NB4 (cell line): ENCODE results near the gene KRT79.

Experiments used
- DNase-seq: peaks from one replicate; pipeline ENCODE4 v3.0.0; 2010; ENCODE audit warnings: low read depth
- H3K4me3 ChIP-seq: one replicate; pipeline ENCODE4 v1.5.1; 2011; ENCODE audit warnings: mild to moderate bottlenecking, low read depth, low read length, moderate library complexity
- MYC ChIP-seq: IDR thresholded peaks from 2 replicates; pipeline ENCODE4 v1.6.1; 2011; ENCODE audit warnings: low read depth, low read length
- POLR2A ChIP-seq: IDR thresholded peaks from 2 replicates; pipeline ENCODE4 v1.6.1; 2011; ENCODE audit warnings: mild to moderate bottlenecking; ENCODE audit not compliant: insufficient read length; ENCODE audit errors: extremely low read depth
- TF ChIP-seq, protein P1 (sequence below): IDR thresholded peaks from one replicate; pipeline ENCODE4 v1.5.1; 2012; ENCODE audit warnings: low read depth, low read length
- TF ChIP-seq, protein P2 (sequence below): IDR thresholded peaks from 2 replicates; pipeline ENCODE4 v1.6.1; 2011; ENCODE audit warnings: low read depth, low read length

KRT79 gene

DNA sequence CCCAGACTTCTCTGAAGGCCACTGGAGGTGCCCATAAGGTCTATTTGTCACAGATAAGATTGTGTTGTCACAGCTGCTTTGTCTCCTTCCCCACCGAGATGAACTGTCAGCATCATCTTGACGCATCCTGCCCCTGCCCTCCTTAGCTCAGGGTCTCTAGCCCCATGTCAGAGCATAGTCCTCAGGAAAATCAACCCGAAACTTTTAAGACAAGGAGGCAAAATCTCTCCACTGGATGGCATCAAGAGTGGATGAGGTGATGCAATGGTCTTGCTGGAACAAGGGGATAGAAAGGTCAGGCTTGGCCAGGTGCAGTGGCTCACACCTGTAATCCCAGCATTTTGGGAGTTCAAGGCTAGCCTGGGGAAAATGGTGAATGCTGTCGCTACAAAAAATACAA, 8.2 kb downstream of the KRT79 start:
- TF ChIP-seq MYC (no peak), POLR2A (no peak)
- TF ChIP-seq, protein P1, sequence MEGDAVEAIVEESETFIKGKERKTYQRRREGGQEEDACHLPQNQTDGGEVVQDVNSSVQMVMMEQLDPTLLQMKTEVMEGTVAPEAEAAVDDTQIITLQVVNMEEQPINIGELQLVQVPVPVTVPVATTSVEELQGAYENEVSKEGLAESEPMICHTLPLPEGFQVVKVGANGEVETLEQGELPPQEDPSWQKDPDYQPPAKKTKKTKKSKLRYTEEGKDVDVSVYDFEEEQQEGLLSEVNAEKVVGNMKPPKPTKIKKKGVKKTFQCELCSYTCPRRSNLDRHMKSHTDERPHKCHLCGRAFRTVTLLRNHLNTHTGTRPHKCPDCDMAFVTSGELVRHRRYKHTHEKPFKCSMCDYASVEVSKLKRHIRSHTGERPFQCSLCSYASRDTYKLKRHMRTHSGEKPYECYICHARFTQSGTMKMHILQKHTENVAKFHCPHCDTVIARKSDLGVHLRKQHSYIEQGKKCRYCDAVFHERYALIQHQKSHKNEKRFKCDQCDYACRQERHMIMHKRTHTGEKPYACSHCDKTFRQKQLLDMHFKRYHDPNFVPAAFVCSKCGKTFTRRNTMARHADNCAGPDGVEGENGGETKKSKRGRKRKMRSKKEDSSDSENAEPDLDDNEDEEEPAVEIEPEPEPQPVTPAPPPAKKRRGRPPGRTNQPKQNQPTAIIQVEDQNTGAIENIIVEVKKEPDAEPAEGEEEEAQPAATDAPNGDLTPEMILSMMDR = no peak
- TF ChIP-seq, protein P2, sequence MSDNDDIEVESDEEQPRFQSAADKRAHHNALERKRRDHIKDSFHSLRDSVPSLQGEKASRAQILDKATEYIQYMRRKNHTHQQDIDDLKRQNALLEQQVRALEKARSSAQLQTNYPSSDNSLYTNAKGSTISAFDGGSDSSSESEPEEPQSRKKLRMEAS = no peak
- no peak for DNase-seq
- no peak overlapping the region for H3K4me3 ChIP-seq

DNA sequence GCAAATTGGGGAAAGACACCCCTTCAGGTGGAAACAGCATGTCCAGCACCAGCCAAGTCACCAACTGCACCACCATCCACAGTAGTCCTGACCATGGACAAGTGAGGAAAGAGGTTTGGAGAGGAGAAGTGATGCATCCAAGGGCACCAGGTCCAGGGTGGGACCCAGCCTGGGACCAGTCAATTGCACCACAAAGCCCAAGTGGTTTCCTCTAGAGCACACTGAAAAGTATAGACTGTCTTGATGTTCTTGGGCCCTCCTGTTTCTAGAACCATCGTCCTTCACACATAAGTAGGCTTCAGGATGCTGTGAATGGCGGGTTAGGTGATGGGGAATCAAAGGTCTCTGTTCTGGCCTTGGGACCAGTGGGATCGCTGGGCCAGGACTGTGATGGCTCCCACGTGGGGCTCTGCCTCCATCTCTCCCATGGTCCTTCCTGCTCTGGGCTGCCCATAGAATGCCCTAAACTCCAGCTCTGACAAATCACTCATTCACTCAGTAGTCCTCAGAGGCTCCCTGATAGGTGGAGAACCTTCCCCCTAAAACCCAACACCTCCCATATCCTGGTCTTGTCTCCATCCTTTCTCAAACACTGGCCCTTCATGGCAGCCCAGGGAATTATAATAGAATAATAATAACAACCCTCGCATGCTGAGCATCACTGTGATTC, 9.2 kb downstream of the KRT79 start:
- no peak for DNase-seq
- TF ChIP-seq POLR2A = no peak
- TF ChIP-seq, protein P1 = no peak
- no peak for TF ChIP-seq MYC
- H3K4me3 ChIP-seq = no peak overlapping the region

DNA sequence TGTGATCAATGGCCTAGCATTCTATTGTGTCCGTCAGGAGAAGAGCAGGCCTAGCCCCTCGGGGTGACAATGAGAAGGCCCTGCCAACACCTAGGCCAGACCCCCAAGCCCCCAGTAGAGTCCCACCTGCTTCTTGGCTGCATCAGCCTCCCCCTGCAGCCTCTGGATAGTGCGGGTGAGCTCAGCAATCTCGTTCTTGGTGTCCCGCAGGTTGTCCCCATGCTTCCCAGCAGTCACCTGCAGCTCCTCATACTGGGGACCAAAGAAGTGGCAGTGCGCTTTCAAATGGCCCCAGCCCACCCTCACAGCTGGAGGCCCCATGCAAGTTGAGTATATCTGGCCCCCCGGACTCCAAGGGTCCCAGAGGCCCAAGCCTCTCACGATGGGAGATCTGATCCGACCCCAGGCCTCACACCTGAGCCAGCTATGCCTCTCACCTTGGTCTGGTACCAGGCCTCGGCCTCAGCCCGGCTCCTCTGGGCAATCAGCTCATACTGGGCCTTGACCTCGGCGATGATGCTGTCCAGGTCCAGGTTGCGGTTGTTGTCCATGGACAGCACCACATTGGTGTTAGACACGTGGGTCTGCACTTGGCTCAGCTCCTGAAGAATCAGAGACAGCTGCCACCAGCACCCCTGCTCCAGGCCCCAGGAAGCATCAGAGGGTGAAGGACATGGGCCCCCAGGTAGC, 10.2 kb downstream of the KRT79 start:
- no peak overlapping the region for H3K4me3 ChIP-seq
- DNase-seq = no peak
- TF ChIP-seq, protein P2 = no peak
- no peak for TF ChIP-seq POLR2A
- TF ChIP-seq, protein P1 = no peak
- no peak for TF ChIP-seq MYC

- H3K4me3 ChIP-seq = no peak overlapping the region
- DNase-seq = no peak
- TF ChIP-seq, protein P1 = no peak
- TF ChIP-seq, protein P2 = no peak
- TF ChIP-seq MYC (no peak), POLR2A (no peak)
These were observed 11.2 kb downstream of the KRT79 start for GRCh38 chr12:52822771-52823510.

- TF ChIP-seq POLR2A (no peak), MYC (no peak)
- TF ChIP-seq, protein P2 = no peak
- TF ChIP-seq, protein P1 = no peak
- no peak overlapping the region for H3K4me3 ChIP-seq
- DNase-seq = no peak
These were observed 12.1 kb downstream of the KRT79 start for GRCh38 chr12:52821826-52822660.
